CD14-positive monocyte (primary cell): Measurements from ENCODE around the gene RFLNA. TPM values are rescaled to one million over a fixed set of nuclear protein-coding genes. Genes with fewer than 3 reads are reported as not detected.

ENCODE experiments used
- DNase-seq, 3 donors: peaks; one replicate each; pipeline ENCODE4 v3.0.0-alpha.2; 2011 to 2022
- H2AFZ ChIP-seq: 2 replicates; pipeline ENCODE4 v1.6.0; 2012; ENCODE audit warnings: mild to moderate bottlenecking, low read depth, low read length, inconsistent platforms; ENCODE audit not compliant: insufficient read depth, poor library complexity, severe bottlenecking
- H3K27ac ChIP-seq, 2 donors: 1 replicate in 1 of 2; 2 replicates in 1 of 2; pipeline ENCODE4 v1.5.1; 2012 to 2013; ENCODE audit warnings: low read length in 2 of 2, control low read depth in 1 of 2, inconsistent platforms in 1 of 2, low read depth in 1 of 2, mild to moderate bottlenecking in 1 of 2
- H3K27me3 ChIP-seq, 2 donors: one replicate each; pipeline versions ENCODE4 v1.6.0 to v1.6.1; 2011 to 2013; ENCODE audit warnings: low read length in 2 of 2; ENCODE audit not compliant: control insufficient read depth in 2 of 2, insufficient read depth in 2 of 2
- H3K36me3 ChIP-seq, 2 donors: replicated peaks in 1 of 2; 1 replicate in 1 of 2; 2 replicates in 1 of 2; pipeline versions ENCODE4 v1.5.1 to v1.6.1; 2012 to 2013; ENCODE audit warnings: low read length in 2 of 2, control low read depth in 1 of 2, inconsistent platforms in 1 of 2, mild to moderate bottlenecking in 1 of 2; ENCODE audit not compliant: insufficient read depth in 2 of 2, control insufficient read depth in 1 of 2
- H3K4me1 ChIP-seq, 2 donors: 1 replicate in 1 of 2; 2 replicates in 1 of 2; pipeline versions ENCODE4 v1.5.1 to v1.6.1; 2012 to 2013; ENCODE audit warnings: low read length in 2 of 2, control low read depth in 1 of 2, inconsistent platforms in 1 of 2, mild to moderate bottlenecking in 1 of 2, moderate library complexity in 1 of 2; ENCODE audit not compliant: insufficient read depth in 2 of 2, control insufficient read depth in 1 of 2
- H3K4me2 ChIP-seq: replicated peaks from 2 replicates; pipeline ENCODE3; 2012; ENCODE audit warnings: low read length, moderate library complexity, mild to moderate bottlenecking; ENCODE audit not compliant: poor library complexity, severe bottlenecking; ENCODE audit errors: extremely low read depth
- H3K4me3 ChIP-seq, 3 experiments: fragments of 200-600 bp in 1 of 3; sonication (generic) in 1 of 3; replicated peaks in 1 of 3; 1 replicate in 2 of 3; 2 replicates in 1 of 3; pipeline ENCODE4 v1.5.1; 2011 to 2013; ENCODE audit warnings: low read length in 3 of 3, mild to moderate bottlenecking in 3 of 3, control low read depth in 2 of 3, low read depth in 2 of 3, inconsistent platforms in 1 of 3, moderate library complexity in 1 of 3
- H3K79me2 ChIP-seq: 2 replicates; pipeline ENCODE4 v1.6.0; 2012; ENCODE audit warnings: mild to moderate bottlenecking, control low read depth, inconsistent platforms, low read length, moderate library complexity; ENCODE audit not compliant: insufficient read depth
- H3K9ac ChIP-seq: 2 replicates; pipeline ENCODE4 v1.6.0; 2017; ENCODE audit warnings: low read length, mild to moderate bottlenecking; ENCODE audit not compliant: insufficient read depth, poor library complexity, severe bottlenecking
- H3K9me3 ChIP-seq, 2 donors: replicated peaks in 1 of 2; 1 replicate in 1 of 2; 2 replicates in 1 of 2; pipeline versions ENCODE4 v1.5.1 to v1.6.1; 2012 to 2013; ENCODE audit warnings: low read length in 2 of 2, control low read depth in 1 of 2; ENCODE audit not compliant: control insufficient read depth in 1 of 2, insufficient read depth in 1 of 2
- H4K20me1 ChIP-seq: 2 replicates; pipeline ENCODE4 v1.6.0; 2012; ENCODE audit warnings: mild to moderate bottlenecking, low read length, control low read depth, moderate library complexity; ENCODE audit not compliant: insufficient read depth
- H3K27ac Mint-ChIP-seq, 7 donors: one replicate each; pipeline ENCODE4 v1.8.0; 2020; ENCODE audit warnings: mild to moderate bottlenecking in 7 of 7, mixed read lengths in 7 of 7, moderate library complexity in 6 of 7, inconsistent platforms in 2 of 7
- H3K27me3 Mint-ChIP-seq, 3 donors: one replicate each; pipeline ENCODE4 v1.8.0; 2021 to 2022; ENCODE audit warnings: low read depth in 3 of 3, mild to moderate bottlenecking in 3 of 3, mixed read lengths in 3 of 3, moderate library complexity in 3 of 3, inconsistent platforms in 1 of 3
- H3K36me3 Mint-ChIP-seq, 2 donors: one replicate each; pipeline ENCODE4 v1.8.0; 2020; ENCODE audit warnings: mixed read lengths in 2 of 2, inconsistent platforms in 1 of 2, mild to moderate bottlenecking in 1 of 2
- H3K4me1 Mint-ChIP-seq: one replicate; pipeline ENCODE4 v1.8.0; 2020; ENCODE audit warnings: mild to moderate bottlenecking, mixed read lengths
- H3K4me3 Mint-ChIP-seq, 2 donors: one replicate each; pipeline ENCODE4 v1.8.0; 2020; ENCODE audit warnings: mild to moderate bottlenecking in 2 of 2, mixed read lengths in 2 of 2, moderate library complexity in 1 of 2
- H3K9me3 Mint-ChIP-seq, 7 donors: one replicate each; pipeline ENCODE4 v1.8.0; 2020 to 2022; ENCODE audit warnings: mixed read lengths in 7 of 7, mild to moderate bottlenecking in 6 of 7, moderate library complexity in 6 of 7, inconsistent platforms in 2 of 7
- WGBS: methylation state at CpG from one replicate; pipeline ENCODE4 v1.1.5; 2013; ENCODE audit warnings: missing lambda C conversion rate; ENCODE audit not compliant: insufficient coverage; 5-methylcytosine and 5-hydroxymethylcytosine counted together
- intact Hi-C, 2 donors: fragments of 100-400 bp; cut with micrococcal nuclease; formaldehyde crosslinking; loops; one replicate each; pipeline versions ENCODE4 v1.15.0 to v1.15.1; 2023
- polyA plus RNA-seq, 3 donors: library from polyadenylated mRNA; depleted of rRNA in 1 of 3; unstranded in 2 of 3; stranded (reverse) in 1 of 3; fragments of 300-500 nt in 2 of 3; fragments of >200 nt in 1 of 3; fragmentation: Illumina TruSeq in 2 of 3; gene quantifications; 1 replicate in 2 of 3; 2 replicates in 1 of 3; pipeline ENCODE4 v1.2.3, GENCODE V29; 2012 to 2021
- TF ChIP-seq, protein P1 (sequence below): fragments of 200-600 bp; IDR thresholded peaks from one replicate; pipeline ENCODE4 v1.8.0; 2022; ENCODE audit warnings: antibody characterized with exemption, mild to moderate bottlenecking

RFLNA gene
- polyA plus RNA-seq, 3 donors = not detected

DNA sequence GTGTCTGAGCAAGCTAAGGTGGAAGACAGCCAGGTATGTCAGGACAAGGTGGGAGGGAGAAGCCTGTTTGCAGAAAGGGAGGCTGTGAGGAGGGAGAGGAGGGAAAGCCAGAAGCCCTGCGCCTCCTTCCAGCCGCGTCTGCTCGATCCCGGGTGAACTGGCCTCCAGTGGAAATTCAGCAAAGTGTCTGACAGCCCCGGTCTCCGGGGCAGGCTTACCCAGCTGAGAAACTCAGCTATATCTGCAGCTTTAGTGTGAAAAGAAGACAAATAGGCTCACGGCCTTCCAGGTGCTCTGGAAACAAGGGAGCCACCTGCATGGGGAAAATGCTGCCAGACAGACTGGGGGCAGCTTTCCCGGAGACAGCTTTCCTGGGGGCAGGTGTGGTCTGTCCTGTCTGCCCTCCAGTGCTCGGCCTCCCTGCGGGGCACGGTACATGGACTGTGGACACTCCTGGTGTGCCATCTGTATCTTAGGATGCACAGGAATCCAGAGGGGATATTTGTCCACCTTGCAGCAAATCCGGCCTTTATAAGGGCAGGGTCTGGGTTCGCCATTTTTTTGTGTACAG lies 6.3 kb downstream of the RFLNA start:
- no peaks in the 10 kb centered on the region for H3K36me3 Mint-ChIP-seq
- peaks cover 6% of the 10 kb centered on the region for H3K4me1 Mint-ChIP-seq
- H3K4me1 ChIP-seq = peaks cover 3% of the 10 kb centered on the region in 2 donors
- H3K9ac ChIP-seq = no peak overlapping the region
- H4K20me1 ChIP-seq = no peaks in the 10 kb centered on the region
- H3K4me3 ChIP-seq = no peak overlapping the region
- no peak overlapping the region for H2AFZ ChIP-seq
- no peak overlapping the region for H3K27ac ChIP-seq
- intact Hi-C loops = no loop called here
- WGBS = 90% methylated on average over 14 of the region's 14 CpGs
- H3K9me3 ChIP-seq = no peaks in the 10 kb centered on the region
- no peak overlapping the region for H3K4me2 ChIP-seq
- no peaks in the 10 kb centered on the region for H3K36me3 ChIP-seq
- no peak overlapping the region for H3K4me3 Mint-ChIP-seq
- peaks cover 8 to 21% of the 10 kb centered on the region in 2 donors for H3K27me3 ChIP-seq
- peaks cover 15 to 25% (median 24%) of the 10 kb centered on the region in 3 donors for H3K27me3 Mint-ChIP-seq
- H3K79me2 ChIP-seq = no peaks in the 10 kb centered on the region
- no peak for DNase-seq
- peaks cover 0 to 6% (median 0%) of the 10 kb centered on the region in 7 donors for H3K9me3 Mint-ChIP-seq
- TF ChIP-seq, protein P1, sequence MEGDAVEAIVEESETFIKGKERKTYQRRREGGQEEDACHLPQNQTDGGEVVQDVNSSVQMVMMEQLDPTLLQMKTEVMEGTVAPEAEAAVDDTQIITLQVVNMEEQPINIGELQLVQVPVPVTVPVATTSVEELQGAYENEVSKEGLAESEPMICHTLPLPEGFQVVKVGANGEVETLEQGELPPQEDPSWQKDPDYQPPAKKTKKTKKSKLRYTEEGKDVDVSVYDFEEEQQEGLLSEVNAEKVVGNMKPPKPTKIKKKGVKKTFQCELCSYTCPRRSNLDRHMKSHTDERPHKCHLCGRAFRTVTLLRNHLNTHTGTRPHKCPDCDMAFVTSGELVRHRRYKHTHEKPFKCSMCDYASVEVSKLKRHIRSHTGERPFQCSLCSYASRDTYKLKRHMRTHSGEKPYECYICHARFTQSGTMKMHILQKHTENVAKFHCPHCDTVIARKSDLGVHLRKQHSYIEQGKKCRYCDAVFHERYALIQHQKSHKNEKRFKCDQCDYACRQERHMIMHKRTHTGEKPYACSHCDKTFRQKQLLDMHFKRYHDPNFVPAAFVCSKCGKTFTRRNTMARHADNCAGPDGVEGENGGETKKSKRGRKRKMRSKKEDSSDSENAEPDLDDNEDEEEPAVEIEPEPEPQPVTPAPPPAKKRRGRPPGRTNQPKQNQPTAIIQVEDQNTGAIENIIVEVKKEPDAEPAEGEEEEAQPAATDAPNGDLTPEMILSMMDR = no peak
- no peak overlapping the region for H3K27ac Mint-ChIP-seq

DNA sequence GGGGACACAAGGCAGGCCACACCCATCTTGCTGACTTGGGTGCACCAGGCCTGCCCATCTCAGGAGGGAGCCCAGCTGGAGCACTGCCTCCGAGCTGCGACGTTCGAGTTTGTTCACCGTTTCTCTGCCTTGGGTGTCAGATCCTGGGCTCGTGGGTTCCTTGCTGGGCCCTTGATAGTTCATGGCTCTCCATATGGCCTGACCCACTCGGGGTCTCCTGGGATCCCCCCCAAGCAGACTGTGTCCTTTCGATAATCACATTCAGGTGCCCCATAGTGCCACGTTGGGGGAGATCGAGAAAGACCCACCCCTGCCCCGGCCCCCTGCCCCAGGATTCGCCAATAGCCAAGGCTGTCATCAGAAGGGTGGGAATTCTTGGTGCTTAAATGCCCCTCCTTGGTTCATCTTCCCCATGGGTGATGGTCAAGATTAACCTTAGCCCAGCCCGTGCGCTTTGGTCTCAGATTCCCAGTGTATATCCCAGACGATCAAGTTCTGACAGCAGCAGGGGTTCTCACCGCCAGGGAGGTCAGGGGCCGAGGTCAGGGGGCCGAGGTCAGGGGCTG lies 7.4 kb downstream of the RFLNA start:
- Histone ChIP-seq H4K20me1 (no peaks in the 10 kb centered on the region), H3K27me3 (peaks cover 0 to 9% of the 10 kb centered on the region in 2 donors), H3K4me3 (no peak overlapping the region), H3K4me1 (no peaks in the 10 kb centered on the region), H3K9ac (no peak overlapping the region), H3K9me3 (no peaks in the 10 kb centered on the region), H3K36me3 (no peaks in the 10 kb centered on the region), H2AFZ (no peak overlapping the region), H3K27ac (no peak overlapping the region), H3K4me2 (no peak overlapping the region), H3K79me2 (no peaks in the 10 kb centered on the region)
- no peaks in the 10 kb centered on the region for H3K36me3 Mint-ChIP-seq
- no peak overlapping the region for H3K27ac Mint-ChIP-seq
- TF ChIP-seq, protein P1 = no peak
- H3K4me3 Mint-ChIP-seq = no peak overlapping the region
- intact Hi-C loops = no loop called here
- DNase-seq = no peak
- peaks cover 3 to 13% (median 12%) of the 10 kb centered on the region in 3 donors for H3K27me3 Mint-ChIP-seq
- WGBS = 97% methylated on average over 18 of the region's 18 CpGs
- H3K4me1 Mint-ChIP-seq = no peaks in the 10 kb centered on the region
- H3K9me3 Mint-ChIP-seq = no peaks in the 10 kb centered on the region
